Stimulated activated CD4-positive, alpha-beta T cell treated with anti-CD3 and anti-CD28 coated beads, Interleukin-15, amount 100 ng/mL, for 48 hours (primary cell): ENCODE measurements around the gene CRTC3.
"Not testable (repeated sequence)": the region's sequence is repeated elsewhere in the genome, so short reads cannot be mapped to it uniquely, and the experiment has no call there.

Source experiments
- DNase-seq, 2 donors: peaks; one replicate each; pipeline ENCODE4 v3.0.0-alpha.2; 2020; ENCODE audit warnings: low read depth in 2 of 2

CRTC3 gene, protein sequence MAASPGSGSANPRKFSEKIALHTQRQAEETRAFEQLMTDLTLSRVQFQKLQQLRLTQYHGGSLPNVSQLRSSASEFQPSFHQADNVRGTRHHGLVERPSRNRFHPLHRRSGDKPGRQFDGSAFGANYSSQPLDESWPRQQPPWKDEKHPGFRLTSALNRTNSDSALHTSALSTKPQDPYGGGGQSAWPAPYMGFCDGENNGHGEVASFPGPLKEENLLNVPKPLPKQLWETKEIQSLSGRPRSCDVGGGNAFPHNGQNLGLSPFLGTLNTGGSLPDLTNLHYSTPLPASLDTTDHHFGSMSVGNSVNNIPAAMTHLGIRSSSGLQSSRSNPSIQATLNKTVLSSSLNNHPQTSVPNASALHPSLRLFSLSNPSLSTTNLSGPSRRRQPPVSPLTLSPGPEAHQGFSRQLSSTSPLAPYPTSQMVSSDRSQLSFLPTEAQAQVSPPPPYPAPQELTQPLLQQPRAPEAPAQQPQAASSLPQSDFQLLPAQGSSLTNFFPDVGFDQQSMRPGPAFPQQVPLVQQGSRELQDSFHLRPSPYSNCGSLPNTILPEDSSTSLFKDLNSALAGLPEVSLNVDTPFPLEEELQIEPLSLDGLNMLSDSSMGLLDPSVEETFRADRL

DNA sequence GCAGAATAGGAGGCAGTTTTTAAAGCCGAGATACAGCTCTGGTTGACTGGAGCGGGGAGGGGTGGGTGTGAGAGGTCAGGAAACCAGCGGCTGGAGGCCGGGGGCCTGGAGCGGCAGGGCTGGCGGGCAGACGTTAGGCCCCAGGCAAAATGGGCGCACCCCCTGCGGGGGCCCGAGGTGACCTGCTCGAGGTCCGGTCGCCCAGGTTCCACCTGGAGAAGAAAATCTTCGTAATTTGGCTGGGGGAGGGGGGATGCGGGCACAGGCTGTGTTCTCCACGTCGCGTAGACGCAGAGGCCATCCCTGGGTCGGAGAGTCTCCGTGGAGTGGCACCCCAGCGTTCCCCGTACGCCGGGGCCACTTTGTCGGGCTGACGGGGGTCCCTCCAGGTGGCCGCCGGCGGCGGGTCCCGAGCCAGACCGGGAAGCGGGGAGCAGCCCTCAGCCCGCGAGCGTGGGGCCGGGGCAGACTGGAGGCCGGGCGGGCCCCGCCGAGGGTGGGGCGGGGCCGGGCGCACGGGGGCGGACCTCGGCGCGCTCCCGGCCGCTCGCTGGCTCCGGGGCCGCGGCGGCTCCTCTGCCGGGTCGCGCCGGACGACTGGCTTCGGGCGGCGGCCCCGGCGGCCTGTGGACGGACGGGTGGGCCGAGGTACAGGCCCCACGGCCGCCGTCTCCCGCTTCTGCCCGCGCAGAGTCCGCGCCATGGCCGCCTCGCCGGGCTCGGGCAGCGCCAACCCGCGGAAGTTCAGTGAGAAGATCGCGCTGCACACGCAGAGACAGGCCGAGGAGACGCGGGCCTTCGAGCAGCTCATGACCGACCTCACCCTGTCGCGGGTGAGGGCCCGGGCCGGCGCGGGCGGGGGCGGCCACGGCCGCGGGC, at the start of gene CRTC3:
Gene CRTC3 (plus strand): TSS at position 553 of the 879 bp plus-strand sequence. CDS start 149 bp downstream, at position 702.
- DNase-seq: peak in 1 of 2 donors; percentile 42

DNA sequence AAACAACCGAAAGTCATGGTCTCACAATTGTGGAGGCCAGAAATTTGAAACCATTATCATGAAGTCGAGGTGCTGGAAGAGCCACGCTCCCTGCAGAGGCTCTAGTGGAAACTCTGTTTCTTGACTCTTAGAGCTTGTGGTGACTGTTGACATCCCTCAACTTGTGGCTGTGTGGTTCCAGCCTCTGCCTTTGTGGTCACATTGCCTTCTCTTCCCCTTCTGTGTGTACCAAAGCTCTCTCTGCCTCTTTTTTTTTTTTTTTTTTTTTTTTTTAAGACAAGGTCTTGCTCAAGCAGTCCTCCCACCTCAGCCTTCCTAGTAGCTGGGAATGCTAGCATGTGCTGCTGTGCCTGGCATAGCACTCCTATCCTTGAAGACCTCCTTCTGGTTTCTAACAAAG, 48.7 kb upstream of the CRTC3 start:
- peak in 1 of 2 donors; percentile 14 for DNase-seq

DNA sequence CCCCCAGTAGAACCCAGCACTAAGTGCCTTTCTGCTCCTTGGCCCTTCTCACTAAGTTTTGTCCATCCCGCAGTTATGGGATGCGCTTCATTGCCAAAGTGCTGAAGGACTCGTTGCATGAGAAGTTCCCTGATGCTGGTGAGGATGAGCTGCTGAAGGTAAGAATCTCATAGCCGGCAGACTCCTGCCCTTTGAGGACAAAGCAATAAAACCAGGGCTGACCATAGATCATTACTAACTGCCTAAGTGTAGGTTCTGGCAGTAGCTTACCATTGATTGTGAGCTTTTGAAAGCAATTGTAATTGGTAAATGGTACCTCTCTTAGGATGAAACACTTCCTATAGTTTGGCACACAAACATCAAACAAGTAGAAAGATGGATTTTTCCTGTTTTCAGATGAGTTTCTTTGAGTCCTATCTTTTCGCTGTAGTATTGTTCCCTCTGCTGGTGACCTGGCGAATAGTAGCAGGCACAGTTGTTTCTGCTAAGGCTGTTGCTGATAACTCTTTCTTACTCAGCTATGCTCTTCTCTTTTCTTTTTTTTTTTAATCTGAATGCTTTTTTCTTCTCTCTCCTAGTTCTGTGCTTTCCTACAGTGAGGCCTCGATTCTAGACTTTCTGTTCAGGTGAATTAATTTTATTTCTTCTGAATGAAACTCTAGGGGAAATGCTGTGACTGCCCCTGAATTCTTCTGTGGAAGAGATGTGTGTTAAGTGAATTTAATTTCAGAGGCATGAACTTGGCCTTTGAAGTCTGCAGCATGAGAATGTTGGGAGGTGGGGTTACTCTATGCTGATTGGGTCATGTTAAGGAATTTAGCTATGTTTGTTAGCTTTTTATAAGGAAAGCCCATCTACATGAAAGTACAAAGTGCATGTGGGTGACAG, 47.4 kb upstream of the CRTC3 start:
- DNase-seq: peak in 1 of 2 donors; percentile 27

DNA sequence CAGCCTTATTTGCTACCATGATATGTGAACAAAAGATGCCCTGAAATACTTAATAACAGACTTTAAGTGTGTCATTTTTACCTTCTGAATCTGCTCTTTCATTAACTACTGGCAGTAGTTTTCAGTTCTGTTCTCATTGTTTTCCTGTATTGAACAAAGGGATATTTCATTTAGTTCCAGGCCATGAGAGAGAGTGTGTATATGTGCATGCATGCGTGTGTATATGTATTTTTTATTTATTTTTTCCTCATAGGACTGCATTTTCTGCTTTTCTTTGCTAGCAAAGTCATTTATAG, 46.8 kb upstream of the CRTC3 start:
- DNase-seq: no peak

DNA sequence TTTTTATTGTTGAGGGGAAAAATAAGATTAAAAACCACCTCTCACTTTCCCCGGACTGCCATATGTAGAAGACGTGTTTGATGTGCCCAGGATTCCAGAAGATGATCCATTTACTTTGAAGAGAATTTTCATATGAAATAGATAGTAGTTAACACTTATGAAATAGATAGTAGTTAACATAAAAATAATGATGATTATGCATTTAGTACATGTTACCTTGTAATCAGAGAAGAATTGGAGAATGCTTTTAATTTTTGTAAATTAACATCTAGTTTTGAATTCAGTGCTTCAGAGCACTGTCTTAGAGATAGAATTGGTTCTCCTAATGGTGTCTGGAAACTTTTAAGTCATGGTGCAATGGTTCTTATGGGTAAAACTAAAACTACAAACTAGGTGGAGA, 46.1 kb upstream of the CRTC3 start:
- DNase-seq: no peak

DNA sequence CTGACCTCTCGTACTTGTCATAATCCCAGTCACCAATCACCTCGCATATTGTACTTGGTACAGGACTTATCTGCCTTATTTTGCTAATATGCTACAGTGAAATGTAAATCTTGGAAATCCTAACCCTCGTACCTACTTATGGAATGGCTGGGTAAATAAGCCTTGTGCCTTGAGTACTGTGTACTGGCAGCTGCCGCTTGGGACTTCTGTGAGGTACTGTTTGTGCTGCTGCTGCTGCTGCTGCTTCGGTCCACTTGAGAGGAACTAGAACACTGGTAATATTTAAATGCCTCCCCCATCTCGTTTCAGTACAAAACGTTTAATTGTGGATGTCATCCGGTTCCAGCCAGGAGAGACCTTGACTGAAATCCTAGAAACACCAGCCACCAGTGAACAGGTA, 42.5 kb upstream of the CRTC3 start:
- no peak for DNase-seq

DNA sequence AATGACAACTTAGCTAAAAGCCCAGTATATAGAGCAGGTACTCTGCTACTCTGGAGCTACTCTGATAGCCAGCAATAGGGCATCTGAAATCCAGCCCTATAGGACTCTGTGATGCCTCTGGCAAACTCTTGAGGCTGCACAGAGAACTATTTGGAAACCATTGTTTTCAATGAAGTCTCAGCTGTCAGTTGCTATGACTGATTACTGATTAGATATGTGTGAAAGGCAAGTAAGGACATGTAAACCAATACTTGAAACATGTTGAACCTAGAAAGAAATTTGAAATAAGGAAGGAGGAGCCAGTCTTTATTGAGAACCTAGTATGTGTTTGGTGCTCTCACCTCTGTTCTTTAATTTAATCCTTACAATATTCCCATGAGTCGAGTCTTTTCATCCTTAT, 40.2 kb upstream of the CRTC3 start:
- no peak for DNase-seq

DNA sequence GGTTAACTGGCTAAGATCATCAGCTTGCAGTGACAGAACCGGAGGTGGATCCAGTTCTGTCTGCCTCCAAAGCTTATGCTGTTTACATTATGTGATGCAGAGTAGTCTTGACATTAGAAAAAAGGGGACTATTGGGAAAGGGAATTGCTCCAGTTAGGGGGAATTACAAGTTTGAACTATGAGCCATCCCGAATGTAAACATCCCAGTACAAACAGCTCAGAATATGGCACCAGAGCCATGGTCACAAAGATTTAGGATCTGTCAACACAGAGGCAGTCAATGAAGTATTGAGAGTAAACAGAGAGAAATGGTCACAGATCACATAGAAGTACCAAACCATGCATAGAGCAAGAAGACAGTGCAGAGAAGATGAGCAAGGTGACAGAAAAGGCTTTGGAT, 39.8 kb upstream of the CRTC3 start:
- no peak for DNase-seq

DNA sequence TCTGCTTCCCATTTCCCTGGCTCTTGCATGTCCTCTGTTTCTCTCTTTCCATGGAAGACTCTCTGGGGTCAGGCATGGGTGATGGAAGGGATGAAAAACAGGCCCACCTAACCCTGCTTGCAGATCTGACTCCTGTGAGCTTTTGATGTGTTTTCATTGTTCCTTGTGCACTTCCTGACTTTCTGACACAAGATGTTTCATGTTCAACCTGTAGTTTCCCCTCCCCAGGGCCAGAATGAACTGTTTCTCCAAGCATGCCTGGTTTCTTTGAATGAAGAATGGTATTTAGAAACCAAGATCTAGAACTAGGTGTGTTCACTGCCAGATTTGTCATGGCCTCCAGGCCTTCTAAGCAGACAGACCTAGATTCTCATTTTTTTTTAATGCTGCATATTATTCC, 36.1 kb upstream of the CRTC3 start:
- DNase-seq: no peak

DNA sequence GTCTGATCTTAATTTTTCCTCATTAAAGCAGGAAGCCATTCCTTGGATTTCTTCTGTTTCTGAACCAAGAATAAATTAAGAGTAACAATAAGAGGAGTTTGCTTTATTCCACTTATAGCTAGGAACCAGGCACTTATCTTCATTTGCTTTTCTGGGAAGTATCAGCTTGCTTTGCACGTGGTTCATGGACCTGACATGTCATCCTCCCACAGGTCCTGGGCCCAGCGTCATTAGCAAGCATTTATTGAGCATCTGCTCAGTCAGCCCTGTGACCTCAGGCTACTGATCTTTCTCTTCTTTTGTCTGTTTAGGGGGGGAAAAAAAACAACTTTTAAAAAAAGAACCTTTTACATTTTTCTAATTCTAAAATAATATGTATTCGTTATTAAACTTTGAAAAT, 34.7 kb upstream of the CRTC3 start:
- DNase-seq: no peak

DNA sequence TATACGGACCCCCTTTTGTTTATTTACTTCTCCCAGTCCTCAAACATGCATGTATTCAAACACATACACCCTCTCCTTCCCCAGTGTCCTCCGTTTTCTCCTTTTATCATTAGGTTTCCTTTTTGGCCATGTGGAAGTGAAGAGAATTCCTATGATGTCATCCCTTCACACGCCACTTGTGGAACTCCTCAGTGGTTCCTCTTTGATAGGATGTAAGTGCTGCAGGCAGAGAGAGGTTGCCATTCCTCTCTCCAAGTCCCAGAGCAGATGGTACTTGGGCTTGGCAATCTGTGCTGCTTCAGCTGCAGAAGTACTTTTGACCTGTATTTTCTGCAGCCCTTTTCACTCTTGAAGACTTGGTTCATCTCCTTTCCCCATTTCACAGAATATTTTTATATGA, 32.9 kb upstream of the CRTC3 start:
- DNase-seq: no peak

DNA sequence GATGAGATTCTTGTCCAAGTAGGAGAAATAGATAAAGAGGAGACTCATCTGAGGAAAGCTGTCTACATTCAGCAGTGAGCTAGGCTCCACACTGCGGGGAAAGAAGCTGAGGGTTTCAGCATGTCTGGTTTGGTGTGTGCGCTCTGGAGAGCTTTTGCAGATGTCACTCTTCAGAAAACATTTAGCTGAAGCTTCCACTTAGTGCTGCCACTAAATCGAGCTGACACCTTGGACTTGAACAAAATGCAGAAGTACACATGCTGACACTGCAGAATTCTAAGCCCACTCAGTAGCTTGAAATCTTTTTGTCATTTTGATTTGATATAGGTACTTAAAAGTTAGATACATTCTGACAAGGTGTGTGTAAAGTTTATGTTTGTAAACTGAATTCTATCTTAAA, 32.3 kb upstream of the CRTC3 start:
- DNase-seq: no peak

DNA sequence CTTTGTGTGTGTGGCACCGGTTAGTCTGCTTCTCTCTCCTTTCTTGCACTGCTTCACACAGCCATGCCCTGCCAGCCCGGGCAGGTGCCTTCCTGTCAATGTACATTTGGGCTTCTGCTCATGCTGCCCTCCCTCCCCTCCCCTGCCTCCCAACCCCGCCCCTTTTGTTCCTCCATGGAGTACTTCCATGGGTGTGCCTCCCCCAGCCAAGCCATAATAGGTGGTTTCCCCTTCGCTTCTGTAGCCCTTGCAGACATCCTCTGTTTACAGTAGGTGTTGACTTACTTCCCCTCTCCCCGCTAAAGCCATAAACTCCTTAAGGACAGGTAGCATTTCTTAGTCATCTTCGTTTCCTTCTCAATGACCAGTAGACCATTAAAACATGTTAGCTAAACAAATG, 31.8 kb upstream of the CRTC3 start:
- DNase-seq: no peak

DNA sequence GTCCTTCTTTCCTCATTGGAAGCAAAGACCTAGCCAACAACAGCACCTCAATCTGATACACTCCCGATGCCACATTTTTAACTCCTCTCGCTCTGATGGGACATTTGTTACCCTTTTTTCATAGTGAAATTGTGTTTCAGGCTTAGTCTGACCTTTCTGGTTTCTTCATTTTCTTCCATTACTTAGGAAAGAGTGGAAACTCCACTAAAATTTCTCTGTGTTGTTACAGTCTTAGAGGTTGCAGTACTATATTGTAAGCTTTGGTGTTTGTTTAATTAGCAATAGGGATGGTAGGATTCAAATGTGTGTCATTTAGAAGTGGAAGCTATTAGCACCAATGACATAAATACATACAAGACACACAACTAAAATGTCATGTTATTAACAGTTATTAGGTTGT, 29.6 kb upstream of the CRTC3 start:
- no peak for DNase-seq

DNA sequence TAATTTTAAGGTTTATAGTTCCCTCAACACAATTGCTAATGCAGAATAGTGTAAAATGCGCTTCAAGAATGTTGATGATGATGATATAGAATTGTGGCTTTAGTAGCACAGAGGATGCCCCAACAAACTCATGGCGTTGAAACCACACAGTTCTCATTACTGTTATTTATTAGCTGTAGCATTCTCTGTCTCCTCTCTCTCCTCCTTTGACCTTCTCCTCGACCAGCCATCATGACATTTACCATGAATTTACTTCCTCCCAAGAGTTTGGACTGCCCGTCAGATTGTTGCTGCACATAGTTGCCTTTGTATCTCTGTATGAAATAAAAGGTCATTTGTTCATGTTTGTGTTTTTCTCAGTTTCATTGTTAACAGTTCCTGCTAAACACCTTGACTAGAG, 27.8 kb upstream of the CRTC3 start:
- DNase-seq: no peak

DNA sequence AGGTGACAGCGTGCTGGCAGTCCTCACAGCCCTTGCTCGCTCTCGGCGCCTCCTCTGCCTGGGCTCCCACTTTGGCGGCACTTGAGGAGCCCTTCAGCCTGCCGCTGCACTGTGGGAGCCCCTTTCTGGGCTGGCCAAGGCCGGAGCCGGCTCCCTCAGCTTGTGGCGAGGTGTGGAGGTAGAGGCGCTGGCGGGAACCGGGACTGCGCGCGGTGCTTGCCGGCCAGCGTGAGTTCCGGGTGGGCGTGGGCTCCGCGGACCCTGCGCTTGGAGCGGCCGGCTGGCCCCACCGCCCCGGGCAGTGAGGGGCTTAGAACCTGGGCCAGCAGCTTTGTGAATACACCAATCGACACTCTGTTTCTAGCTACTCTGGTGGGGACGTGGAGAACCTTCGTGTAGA, 18.9 kb upstream of the CRTC3 start:
- DNase-seq: not testable (repeated sequence)

DNA sequence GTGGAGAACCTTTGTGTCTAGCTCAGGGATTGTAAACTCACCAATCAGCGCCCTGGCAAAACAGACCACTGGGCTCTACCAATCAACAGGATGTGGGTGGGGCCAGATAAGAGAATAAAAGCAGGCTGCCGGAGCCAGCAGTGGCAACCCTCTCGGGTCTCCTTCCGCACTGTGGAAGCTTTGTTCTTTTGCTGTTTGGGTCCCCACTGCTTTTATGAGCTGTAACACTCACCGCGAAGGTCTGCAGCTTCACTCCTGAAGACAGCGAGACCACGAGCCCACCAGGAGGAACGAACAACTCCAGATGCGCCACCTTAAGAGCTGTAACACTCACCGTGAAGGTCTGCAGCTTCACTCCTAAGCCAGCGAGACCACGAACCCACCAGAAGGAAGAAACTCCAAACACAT, 18.5 kb upstream of the CRTC3 start:
- DNase-seq: peak in 1 of 2 donors; percentile 9

DNA sequence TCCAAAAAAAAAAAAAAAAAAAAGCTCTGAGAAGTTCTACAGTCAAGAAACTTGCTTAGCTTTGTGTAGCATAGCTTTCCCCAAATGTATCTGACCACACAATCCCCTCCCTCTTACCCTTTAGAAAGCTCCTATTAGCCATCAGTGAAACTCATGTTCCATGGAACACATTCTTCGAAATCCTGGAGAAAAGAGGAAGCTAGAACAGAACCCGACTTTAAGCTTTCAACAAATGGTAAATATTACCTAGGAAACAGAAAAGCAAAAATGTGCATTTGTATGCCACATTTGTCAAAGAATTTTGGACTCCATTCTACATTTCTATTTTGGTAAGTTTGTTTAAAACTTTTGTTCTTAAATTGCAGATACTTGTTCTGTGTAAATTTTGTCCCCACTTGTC, 17.4 kb upstream of the CRTC3 start:
- DNase-seq: no peak

DNA sequence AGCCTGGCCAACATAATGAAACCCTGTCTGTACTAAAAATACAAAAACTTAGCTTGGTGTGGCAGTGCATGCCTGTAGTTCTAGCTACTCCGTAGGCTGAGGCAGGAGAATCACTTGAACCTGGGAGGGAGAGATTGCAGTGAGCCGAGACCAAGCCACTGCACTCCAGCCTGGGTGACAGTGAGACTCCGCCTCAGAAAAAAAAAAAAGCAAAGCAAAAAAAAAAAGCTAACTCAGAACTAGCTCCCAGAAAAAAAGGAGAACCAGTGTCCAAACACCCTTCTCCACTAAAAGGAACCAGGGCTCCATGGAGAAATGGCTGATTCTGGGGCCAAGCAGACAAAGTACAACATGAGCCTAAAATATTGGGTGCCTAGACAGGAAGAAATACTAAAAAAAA, 16.7 kb upstream of the CRTC3 start:
- DNase-seq: no peak

DNA sequence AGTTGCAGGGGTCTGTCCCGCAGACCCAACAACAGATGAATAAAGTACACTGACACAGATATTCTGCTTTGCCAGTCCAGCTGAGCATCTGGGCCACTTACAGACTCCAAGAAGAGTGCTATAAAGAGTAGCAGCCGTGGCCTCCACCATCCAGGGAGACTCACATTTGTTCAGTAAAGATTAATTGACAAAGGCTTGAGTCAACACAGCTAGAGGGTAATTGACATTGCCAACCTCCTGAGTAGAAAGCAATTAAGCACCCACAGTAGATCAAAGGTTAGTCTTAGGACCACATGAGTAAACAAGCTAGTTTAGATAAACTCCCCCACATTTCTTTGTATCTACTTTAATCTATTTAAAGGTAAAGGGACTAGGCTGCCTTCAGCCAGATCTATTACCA, 16.3 kb upstream of the CRTC3 start:
- no peak for DNase-seq

DNA sequence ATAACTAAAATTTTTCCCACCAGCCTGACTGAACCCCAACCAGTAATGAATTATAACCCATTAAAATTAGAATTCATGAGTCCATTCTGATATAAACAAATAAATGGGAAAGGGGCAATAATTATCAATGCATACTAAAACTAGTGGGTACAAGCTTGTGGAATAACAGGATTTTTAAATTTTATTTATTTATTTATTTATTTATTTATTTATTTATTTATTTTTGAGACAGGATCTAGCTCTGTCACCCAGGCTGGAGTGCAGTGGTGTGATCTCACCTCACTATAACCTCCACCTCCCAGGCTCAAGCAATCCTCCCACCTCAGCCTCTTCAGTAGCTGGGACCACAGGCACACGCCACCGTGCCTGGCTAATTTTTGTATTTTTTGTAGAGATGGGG, 15.8 kb upstream of the CRTC3 start:
- not testable (repeated sequence) for DNase-seq

DNA sequence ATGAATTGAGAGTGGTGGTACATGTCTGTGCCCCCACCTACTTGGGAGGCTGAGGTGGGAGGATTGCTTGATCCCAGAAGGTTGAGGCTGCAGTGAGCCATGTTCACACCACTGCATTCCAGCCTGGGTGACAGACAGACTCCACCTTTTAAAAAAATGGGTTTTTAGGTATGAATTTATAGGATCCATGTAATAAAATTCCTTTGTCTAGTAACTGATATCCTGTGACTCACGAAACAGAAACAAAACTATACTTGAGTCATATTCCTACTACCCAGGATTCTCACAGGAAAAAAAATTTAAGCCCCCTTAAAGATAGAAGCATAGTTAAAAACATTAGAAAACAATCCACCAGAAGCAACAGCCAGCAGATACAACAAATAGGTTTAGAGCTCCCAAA, 10.0 kb upstream of the CRTC3 start:
- DNase-seq: no peak
